ENCODE measurements around the gene CXCL3. TPM values are rescaled to one million over a fixed set of nuclear protein-coding genes. Genes with fewer than 3 reads are reported as not detected.

CXCL3 gene
- total RNA-seq, 4 donors from 2014 or later = 1.1 to 26.9 (median 6.7) TPM

DNA sequence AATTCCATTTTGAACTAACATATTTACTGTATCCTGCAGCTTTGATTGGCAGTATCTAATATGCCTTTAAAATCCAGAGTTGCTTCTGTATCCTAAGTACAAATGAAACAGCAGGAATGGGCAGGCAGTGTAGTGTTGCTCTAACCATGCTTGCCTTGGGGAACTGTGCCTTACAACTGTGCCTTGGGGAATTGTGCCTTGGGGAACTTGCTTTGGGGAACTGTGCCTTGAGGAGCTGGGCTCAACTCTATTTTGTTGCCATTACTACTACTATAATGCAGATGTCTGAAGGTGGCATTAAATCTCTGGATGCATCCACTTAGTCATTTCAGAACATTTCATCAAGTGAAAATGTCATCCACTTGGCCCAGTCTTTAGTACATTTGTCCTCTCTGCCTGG lies 6.9 kb downstream of the CXCL3 start:
- ATAC-seq (ENCODE audit: low FRiP score) (no peak), DNase-seq (ENCODE audit: low spot score) (no peak)
- TF ChIP-seq, protein P1, sequence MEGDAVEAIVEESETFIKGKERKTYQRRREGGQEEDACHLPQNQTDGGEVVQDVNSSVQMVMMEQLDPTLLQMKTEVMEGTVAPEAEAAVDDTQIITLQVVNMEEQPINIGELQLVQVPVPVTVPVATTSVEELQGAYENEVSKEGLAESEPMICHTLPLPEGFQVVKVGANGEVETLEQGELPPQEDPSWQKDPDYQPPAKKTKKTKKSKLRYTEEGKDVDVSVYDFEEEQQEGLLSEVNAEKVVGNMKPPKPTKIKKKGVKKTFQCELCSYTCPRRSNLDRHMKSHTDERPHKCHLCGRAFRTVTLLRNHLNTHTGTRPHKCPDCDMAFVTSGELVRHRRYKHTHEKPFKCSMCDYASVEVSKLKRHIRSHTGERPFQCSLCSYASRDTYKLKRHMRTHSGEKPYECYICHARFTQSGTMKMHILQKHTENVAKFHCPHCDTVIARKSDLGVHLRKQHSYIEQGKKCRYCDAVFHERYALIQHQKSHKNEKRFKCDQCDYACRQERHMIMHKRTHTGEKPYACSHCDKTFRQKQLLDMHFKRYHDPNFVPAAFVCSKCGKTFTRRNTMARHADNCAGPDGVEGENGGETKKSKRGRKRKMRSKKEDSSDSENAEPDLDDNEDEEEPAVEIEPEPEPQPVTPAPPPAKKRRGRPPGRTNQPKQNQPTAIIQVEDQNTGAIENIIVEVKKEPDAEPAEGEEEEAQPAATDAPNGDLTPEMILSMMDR (IDR thresholded peaks at IDR 0.05) = no peak

DNA sequence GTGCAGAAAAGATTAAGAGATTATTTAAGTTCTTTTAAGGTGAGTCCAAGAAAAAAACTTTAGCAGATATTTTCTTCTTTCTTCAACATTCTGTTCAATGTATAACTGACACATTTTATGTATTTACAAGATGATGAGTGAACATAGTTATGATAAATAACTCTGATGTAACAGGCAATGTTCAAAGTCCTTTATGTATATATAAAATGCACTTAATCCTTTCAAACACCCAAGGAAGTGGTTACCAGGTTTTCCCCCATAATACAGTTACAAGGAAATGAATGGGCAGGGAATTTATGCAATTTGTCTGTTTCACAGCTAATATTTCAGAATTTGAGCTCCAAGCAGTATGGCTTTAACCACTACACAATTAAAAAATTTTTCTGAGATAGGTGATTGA lies 8.2 kb downstream of the CXCL3 start:
- no peak for ATAC-seq (ENCODE audit: low FRiP score)
- DNase-seq (ENCODE audit: low spot score) = no peak
- TF ChIP-seq, protein P1 (IDR thresholded peaks at IDR 0.05) = no peak

DNA sequence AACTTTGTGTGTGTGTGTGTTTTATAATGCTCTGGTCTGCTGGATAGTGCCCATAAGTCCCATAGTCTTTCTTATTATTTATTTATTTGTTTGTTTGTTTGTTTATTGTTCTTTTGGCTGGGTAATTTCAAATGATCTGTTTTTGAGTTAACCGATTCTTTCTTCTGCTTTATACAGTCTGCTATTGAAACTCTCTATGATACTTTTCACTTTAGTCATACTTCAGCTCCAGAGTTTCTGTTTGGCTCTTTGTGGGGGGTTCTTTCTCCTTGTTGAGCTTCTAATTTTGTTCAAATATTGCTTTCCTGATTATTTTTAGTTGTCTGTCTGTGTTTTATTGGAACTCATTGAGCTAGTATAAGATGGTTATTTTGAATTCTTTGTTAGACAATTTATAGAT lies 10.0 kb downstream of the CXCL3 start:
- ATAC-seq (ENCODE audit: low FRiP score) = no peak
- TF ChIP-seq, protein P1 (IDR thresholded peaks at IDR 0.05) = no peak
- DNase-seq (ENCODE audit: low spot score) = no peak

DNA sequence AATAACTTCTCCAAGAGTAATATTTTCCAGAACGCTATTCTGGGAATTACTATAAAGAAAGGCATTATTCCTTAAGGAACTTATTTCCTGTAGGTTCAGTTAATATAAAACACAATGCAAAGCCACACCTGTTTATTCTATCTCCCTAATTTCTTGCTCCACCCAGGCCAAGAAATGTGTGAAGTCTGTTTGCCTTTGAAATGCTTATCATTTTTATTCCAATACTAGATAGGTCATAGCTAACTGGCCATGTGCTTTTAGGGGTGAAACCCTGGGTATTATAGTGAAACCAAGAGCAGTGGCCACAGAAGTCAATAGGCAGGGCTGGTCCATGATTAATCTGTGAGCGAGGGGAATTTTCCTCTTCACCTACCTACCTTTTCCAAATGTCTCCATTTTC lies 14.8 kb downstream of the CXCL3 start:
- no peak for DNase-seq (ENCODE audit: low spot score)
- TF ChIP-seq, protein P1 (IDR thresholded peaks at IDR 0.05) = no peak

DNA sequence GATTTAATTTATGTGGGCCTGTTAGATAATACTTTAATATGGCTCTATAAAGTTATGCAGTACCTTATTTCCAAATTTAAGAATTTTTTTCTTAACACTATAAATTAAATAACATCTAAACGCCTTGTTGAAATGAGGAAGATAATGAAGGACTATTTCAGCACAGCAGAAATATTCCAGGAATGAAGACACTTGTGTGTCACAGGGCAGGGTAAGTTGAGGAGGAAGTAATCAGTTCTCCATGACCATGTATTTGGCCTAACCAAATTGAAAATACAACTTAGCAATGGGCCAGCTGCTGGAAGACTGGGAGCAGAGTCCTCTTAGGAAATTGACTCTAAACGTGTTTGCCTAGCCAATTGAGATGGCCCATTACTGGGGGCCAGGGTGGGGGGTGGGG lies 16.9 kb downstream of the CXCL3 start:
- ATAC-seq (ENCODE audit: low FRiP score) (no peak), DNase-seq (ENCODE audit: low spot score) (no peak)
- TF ChIP-seq, protein P1 (IDR thresholded peaks at IDR 0.05) = no peak

More for the DNA sequence above, 14.8 kb downstream of the CXCL3 start:
- ATAC-seq (ENCODE audit: low FRiP score) = no peak

DNA sequence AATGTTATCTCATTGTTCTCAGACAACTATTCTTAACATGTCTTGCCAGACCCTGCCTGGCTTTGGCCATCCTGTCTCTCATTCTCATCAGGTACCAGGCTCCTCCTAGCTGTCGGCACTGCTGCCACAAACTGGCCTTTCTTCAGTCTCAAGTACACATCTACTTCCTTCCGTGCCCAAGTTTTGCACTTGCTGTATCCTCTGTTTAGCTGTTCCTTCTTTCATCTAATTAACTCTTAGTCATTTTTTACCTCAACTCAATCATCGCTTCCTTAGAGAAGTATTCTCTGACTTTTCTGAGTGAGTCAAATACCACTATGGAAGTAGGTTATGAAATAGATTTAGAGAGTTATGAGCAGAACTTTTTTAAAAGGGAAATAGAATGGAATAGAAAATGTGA lies 19.7 kb downstream of the CXCL3 start:
- DNase-seq (ENCODE audit: low spot score) = no peak
- ATAC-seq (ENCODE audit: low FRiP score) = no peak
- TF ChIP-seq, protein P1 (IDR thresholded peaks at IDR 0.05) = no peak

DNA sequence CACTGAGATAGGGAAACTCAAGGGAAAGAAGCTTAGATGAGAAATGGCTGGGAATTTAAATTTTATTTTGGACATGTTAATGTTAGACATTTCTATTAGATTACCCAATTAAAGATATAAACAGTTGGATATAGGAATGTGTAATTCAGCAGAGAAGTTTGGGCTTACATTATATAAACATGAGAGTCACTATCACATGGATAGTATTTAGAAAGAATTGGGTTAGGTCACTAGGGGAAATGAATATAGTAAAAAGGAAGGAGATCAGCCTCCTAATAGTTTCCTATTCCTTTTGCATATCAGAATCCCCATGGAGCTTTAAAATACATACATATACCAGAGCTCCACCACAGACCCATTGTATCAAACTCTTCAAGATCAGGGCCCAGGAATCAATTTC lies 20.4 kb downstream of the CXCL3 start:
- ATAC-seq (ENCODE audit: low FRiP score) (no peak), DNase-seq (ENCODE audit: low spot score) (no peak)
- TF ChIP-seq, protein P1 (IDR thresholded peaks at IDR 0.05) = no peak
